SU-DHL-6 (cell line): ENCODE results near the gene EIF4E1B.

Experiments used
- H2AFZ ChIP-seq: fragments of 200-600 bp; sonication (generic); 2 replicates; pipeline ENCODE4 v1.6.1; 2014; ENCODE audit warnings: low read depth, mild to moderate bottlenecking, moderate library complexity, mixed read lengths, antibody characterized with exemption, low read length; ENCODE audit not compliant: severe bottlenecking
- H3F3A ChIP-seq: fragments of 200-600 bp; shearing (Covaris generic); 2 replicates; pipeline ENCODE4 v1.6.0; 2016; ENCODE audit warnings: antibody characterized with exemption, mild to moderate bottlenecking; ENCODE audit not compliant: insufficient read depth
- H3K27ac ChIP-seq: fragments of 200-600 bp; sonication (generic); 2 replicates; pipeline ENCODE4 v1.5.1; 2016; ENCODE audit warnings: low read depth, mild to moderate bottlenecking, low read length, moderate library complexity, mixed read lengths
- H3K27me3 ChIP-seq: fragments of 200-600 bp; sonication (generic), shearing (Covaris generic); 2 replicates; pipeline ENCODE4 v1.6.0; 2014; ENCODE audit warnings: mild to moderate bottlenecking, low read length
- H3K36me3 ChIP-seq: fragments of 200-600 bp; sonication (generic); 2 replicates; pipeline ENCODE4 v1.6.1; 2014; ENCODE audit warnings: mild to moderate bottlenecking, low read length, mixed read lengths
- H3K4me2 ChIP-seq: fragments of 300-600, 200-600 bp; shearing (Covaris generic), sonication (generic); 2 replicates; pipeline ENCODE4 v1.6.0; 2014; ENCODE audit warnings: low read length, low read depth, mild to moderate bottlenecking; ENCODE audit not compliant: poor library complexity, severe bottlenecking
- H3K4me3 ChIP-seq: fragments of 200-600 bp; sonication (generic); 2 replicates; pipeline ENCODE4 v1.5.1; 2014; ENCODE audit warnings: antibody characterized with exemption, low read length, mild to moderate bottlenecking, mixed read lengths; ENCODE audit not compliant: insufficient read depth, poor library complexity, severe bottlenecking
- H3K79me2 ChIP-seq: fragments of 200-600 bp; sonication (generic); 2 replicates; pipeline ENCODE4 v1.6.1; 2014; ENCODE audit warnings: mild to moderate bottlenecking, low read length, moderate library complexity; ENCODE audit not compliant: insufficient read depth
- H3K9ac ChIP-seq: fragments of 200-600 bp; sonication (generic); 2 replicates; pipeline ENCODE4 v1.7.0; 2014; ENCODE audit warnings: mild to moderate bottlenecking, low read length
- H3K9me2 ChIP-seq: fragments of 200-600 bp; sonication (generic); replicated peaks from 2 replicates; pipeline ENCODE4 v1.6.1; 2014; ENCODE audit warnings: low read length; ENCODE audit not compliant: insufficient read depth
- H3K9me3 ChIP-seq: fragments of 200-600 bp; sonication (generic); 2 replicates; pipeline ENCODE4 v1.6.1; 2014; ENCODE audit warnings: low read length, mixed read lengths; ENCODE audit not compliant: insufficient read depth
- H4K20me1 ChIP-seq: fragments of 200-600 bp; sonication (generic); 2 replicates; pipeline ENCODE4 v1.6.1; 2014; ENCODE audit warnings: low read depth, mild to moderate bottlenecking, antibody characterized with exemption, low read length, moderate library complexity, mixed read lengths
- CTCF ChIP-seq: fragments of 200-600 bp; sonication (generic); IDR thresholded peaks from one replicate; pipeline ENCODE4 v1.5.1; 2017; ENCODE audit warnings: antibody characterized with exemption, mild to moderate bottlenecking, low read length, moderate library complexity; ENCODE audit not compliant: insufficient read depth, poor library complexity, severe bottlenecking
- EZH2phosphoT487 ChIP-seq: fragments of 200-600 bp; sonication (generic), shearing (Covaris generic); conservative IDR thresholded peaks from 2 replicates; pipeline ENCODE4 v1.6.1; 2018; ENCODE audit warnings: mild to moderate bottlenecking, antibody characterized with exemption, low read length, moderate library complexity, mixed read lengths

Gene EIF4E1B

GRCh38 chr5:176642675-176643490, 12.4 kb downstream of the EIF4E1B start:
- Histone ChIP-seq H3K9ac (no peak overlapping the region), H3F3A (no peaks in the 10 kb centered on the region), H4K20me1 (no peaks in the 10 kb centered on the region), H3K9me2 (no peaks in the 10 kb centered on the region), H2AFZ (no peak overlapping the region), H3K4me2 (no peak overlapping the region), H3K36me3 (no peaks in the 10 kb centered on the region), H3K9me3 (no peaks in the 10 kb centered on the region), H3K79me2 (no peaks in the 10 kb centered on the region), H3K4me3 (no peak overlapping the region), H3K27me3 (no peaks in the 10 kb centered on the region), H3K27ac (no peak overlapping the region)
- no peak for TF ChIP-seq EZH2phosphoT487
- no peak for TF ChIP-seq CTCF

GRCh38 chr5:176643491-176644219, 13.2 kb downstream of the EIF4E1B start:
- no peaks in the 10 kb centered on the region for H3K9me3 ChIP-seq
- no peak overlapping the region for H3K4me3 ChIP-seq
- H3K9ac ChIP-seq: no peak overlapping the region
- H3K9me2 ChIP-seq: no peaks in the 10 kb centered on the region
- no peaks in the 10 kb centered on the region for H3K79me2 ChIP-seq
- H3K36me3 ChIP-seq: no peaks in the 10 kb centered on the region
- H3F3A ChIP-seq: 0 out of 2 replicates have a peak, but pooled peaks cover under 1% of the 10 kb centered on the region
- no peak overlapping the region for H2AFZ ChIP-seq
- H3K4me2 ChIP-seq: no peak overlapping the region
- no peak for TF ChIP-seq EZH2phosphoT487
- TF ChIP-seq CTCF: no peak
- H4K20me1 ChIP-seq: no peaks in the 10 kb centered on the region
- H3K27me3 ChIP-seq: no peaks in the 10 kb centered on the region
- no peak overlapping the region for H3K27ac ChIP-seq

- Histone ChIP-seq H2AFZ (no peak overlapping the region), H3K27me3 (no peaks in the 10 kb centered on the region), H3K9me3 (no peaks in the 10 kb centered on the region), H3K4me2 (no peak overlapping the region), H3K4me3 (no peak overlapping the region), H3K36me3 (no peaks in the 10 kb centered on the region), H4K20me1 (no peaks in the 10 kb centered on the region), H3F3A (0 out of 2 replicates have a peak, but pooled peaks cover 4% of the 10 kb centered on the region), H3K79me2 (no peaks in the 10 kb centered on the region), H3K9ac (no peak overlapping the region), H3K9me2 (no peaks in the 10 kb centered on the region), H3K27ac (no peak overlapping the region)
- TF ChIP-seq CTCF (no peak), EZH2phosphoT487 (no peak)
Measured at GRCh38 chr5:176644294-176644693, 13.8 kb downstream of the EIF4E1B start.
